Heart right ventricle (tissue), 16 donors: Measurements from ENCODE around the gene CLVS2. TPM values are rescaled to one million over a fixed set of nuclear protein-coding genes. Genes with fewer than 3 reads are reported as not detected.

Experiments used
- ATAC-seq, 8 donors: fragments of 200-7000 bp; cut with Tn5 transposase; one replicate each; pipeline ENCODE4 v1.9.1; 2020; ENCODE audit warnings: mild to moderate bottlenecking in 8 of 8, moderate library complexity in 8 of 8, moderate number of reproducible peaks in 1 of 8
- DNase-seq, 2 donors: peaks; one replicate each; pipeline ENCODE4 v3.0.0-alpha.2; 2020
- H3K27ac ChIP-seq, 10 donors: fragments of 200-600 bp; sonication (generic) in 2 of 10; one replicate each; pipeline versions ENCODE4 v1.5.0 to v1.8.0; 2020 to 2022; ENCODE audit warnings: mild to moderate bottlenecking in 3 of 10
- H3K27me3 ChIP-seq, 7 donors: fragments of 200-600 bp; one replicate each; pipeline ENCODE4 v1.8.0; 2021 to 2022; ENCODE audit warnings: mild to moderate bottlenecking in 2 of 7
- H3K36me3 ChIP-seq, 9 donors: fragments of 200-600 bp; sonication (generic) in 1 of 9; one replicate each; pipeline versions ENCODE4 v1.5.0 to v1.8.0; 2020 to 2022; ENCODE audit warnings: mild to moderate bottlenecking in 2 of 9
- H3K4me1 ChIP-seq, 9 donors: fragments of 200-600 bp; sonication (generic) in 1 of 9; one replicate each; pipeline versions ENCODE4 v1.5.0 to v1.8.0; 2020 to 2022; ENCODE audit warnings: mild to moderate bottlenecking in 4 of 9
- H3K4me3 ChIP-seq, 10 donors: fragments of 200-600 bp; sonication (generic) in 2 of 10; one replicate each; pipeline versions ENCODE4 v1.5.0 to v1.8.0; 2020 to 2022; ENCODE audit warnings: mild to moderate bottlenecking in 7 of 10, moderate library complexity in 2 of 10
- H3K9me3 ChIP-seq, 11 donors: fragments of 200-600 bp in 10 of 11; sonication (generic) in 2 of 11; one replicate each; pipeline versions ENCODE4 v1.5.0 to v1.8.0; 2013 to 2022; ENCODE audit warnings: mild to moderate bottlenecking in 2 of 11, control low read depth in 1 of 11, moderate library complexity in 1 of 11
- CTCF ChIP-seq, 9 donors: fragments of 200-600 bp; sonication (generic) in 2 of 9; IDR thresholded peaks; one replicate each; pipeline versions ENCODE4 v1.5.0 to v1.8.0; 2021 to 2022; ENCODE audit warnings: antibody characterized with exemption in 9 of 9, mild to moderate bottlenecking in 5 of 9, moderate library complexity in 1 of 9
- WGBS, 2 donors: extraction: QIAGEN DNeasy Blood & Tissue Kit; methylation state at CpG; one replicate each; pipeline ENCODE4 v1.1.7; 2013; ENCODE audit warnings: inconsistent platforms in 1 of 2; 5-methylcytosine and 5-hydroxymethylcytosine counted together
- intact Hi-C, 10 donors: fragments of 100-400 bp; cut with DNase I; formaldehyde crosslinking; loops; one replicate each; pipeline versions ENCODE4 v1.11.1 to v1.14.2; 2022
- polyA plus RNA-seq, 2 donors: library from polyadenylated mRNA; stranded (reverse); fragments of 200-250 nt; gene quantifications; one replicate each; pipeline ENCODE4 v1.2.3, GENCODE V29; 2013
- total RNA-seq, 10 donors: library from RNA; stranded (reverse); fragmentation: NEBNext Ultra II Directional in 3 of 10; extraction: Animal tissue kit (Norgen Biotek cat#: 25700) in 3 of 10; gene quantifications; one replicate each; pipeline versions ENCODE4 v1.2.1 to v1.2.4, GENCODE V29; 2021 to 2023
- donor health status: Arrhythmogenic right ventricular cardiomyopathy.
- donor health status: ischemic (EF 13 %, LVEDD 7.1; RV severe dilation, severe dysfunction).
- donor health status: healthy with polysubstance abuse.
- donor health status: DM: no; HTN: yes; CAD: no.
- donor health status: DM: no; HTN: no; CAD: no.
- donor health status: ischemic (EF 25% LVEDD 6.9; RV normal size, moderate dysfunction).
- donor health status: ischemic (EF 25% LVEDD 5.7; RV mildly dilated, moderate dysfunction).
- donor health status: healthy.
- donor health status: DM: yes; HTN: yes; CAD: no.
- donor health status: Ischemic cardiomyopathy.
- donor health status: ischemic (EF 35%, LVEDD 5.7; RV mildly dilated, moderate dysfunction).
- donor health status: nonischemic (EF 11% LVEDD 7.7; RV severe dilation, severe dysfunction).
- donor health status: DM: yes; HTN: yes; CAD: no.
- donor health status: PGD.
- donor health status: ischemic (EF 29% LVEDD 5.4; RV normal size, mild dysfunction).
- donor health status: nonischemic (EF 23%, LVEDD 6.1; RV moderate dilation, normal function).

The CLVS2 gene
- total and polyA plus RNA-seq, 12 donors = under 0.01 to 0.41 (median 0.19) TPM; not detected in 6

GRCh38 chr6:123009059-123009458, 13.0 kb downstream of the CLVS2 start:
- Histone ChIP-seq H3K4me3 (no peak overlapping the region), H3K27me3 (peaks cover 0 to 6% (median 0%) of the 10 kb centered on the region in 7 donors), H3K27ac (no peak overlapping the region), H3K36me3 (no peaks in the 10 kb centered on the region), H3K9me3 (no peaks in the 10 kb centered on the region), H3K4me1 (no peaks in the 10 kb centered on the region)
- ATAC-seq = no peak
- no peak for DNase-seq
- intact Hi-C loops = no loop called here
- no peak for TF ChIP-seq CTCF (IDR thresholded peaks at IDR 0.05)
- WGBS, 2 donors = 70 to 74% methylated on average over 2 of the region's 2 CpGs

- intact Hi-C loops = no loop called here
- no peak overlapping the region for H3K27ac ChIP-seq
- H3K4me1 ChIP-seq = no peaks in the 10 kb centered on the region
- H3K9me3 ChIP-seq = no peaks in the 10 kb centered on the region
- no peak for TF ChIP-seq CTCF (IDR thresholded peaks at IDR 0.05)
- H3K36me3 ChIP-seq = no peaks in the 10 kb centered on the region
- H3K27me3 ChIP-seq = peaks cover 0 to 3% (median 0%) of the 10 kb centered on the region in 7 donors
- DNase-seq (no peak), ATAC-seq (no peak)
- H3K4me3 ChIP-seq = no peak overlapping the region
Observed at GRCh38 chr6:123014835-123015234, 18.8 kb downstream of the CLVS2 start.

- H3K36me3 ChIP-seq = no peaks in the 10 kb centered on the region
- WGBS, 2 donors = 59 to 67% methylated on average over 4 of the region's 4 CpGs
- no peaks in the 10 kb centered on the region for H3K4me1 ChIP-seq
- H3K9me3 ChIP-seq = no peaks in the 10 kb centered on the region
- H3K4me3 ChIP-seq = no peak overlapping the region
- no peak for TF ChIP-seq CTCF (IDR thresholded peaks at IDR 0.05)
- H3K27ac ChIP-seq = no peak overlapping the region
- DNase-seq = no peak
- peaks cover 0 to 3% (median 0%) of the 10 kb centered on the region in 7 donors for H3K27me3 ChIP-seq
- intact Hi-C loops = no loop called here
- ATAC-seq = no peak
Observed at GRCh38 chr6:123016431-123017103, 20.5 kb downstream of the CLVS2 start.

GRCh38 chr6:123017104-123017682, 21.2 kb downstream of the CLVS2 start:
- Histone ChIP-seq H3K4me3 (no peak overlapping the region), H3K27ac (no peak overlapping the region), H3K27me3 (peaks cover 0 to 3% (median 0%) of the 10 kb centered on the region in 7 donors), H3K4me1 (no peaks in the 10 kb centered on the region), H3K9me3 (no peaks in the 10 kb centered on the region), H3K36me3 (no peaks in the 10 kb centered on the region)
- ATAC-seq (no peak), DNase-seq (no peak)
- intact Hi-C loops = no loop called here
- no peak for TF ChIP-seq CTCF (IDR thresholded peaks at IDR 0.05)
- 64 to 70% methylated on average over 5 of the region's 5 CpGs for WGBS, 2 donors
